ENCODE results near the gene TMEM184C.

Gene TMEM184C

GRCh38 chr4:147605499-147605898 lies 11.7 kb upstream of the TMEM184C start:
- no peak for DNase-seq

GRCh38 chr4:147607471-147607870 lies 9.7 kb upstream of the TMEM184C start:
- DNase-seq: no peak

- DNase-seq: no peak
Measured at GRCh38 chr4:147610686-147611085, 6.5 kb upstream of the TMEM184C start.

- DNase-seq: no peak
Measured at GRCh38 chr4:147616849-147617172, 386 bp upstream of the TMEM184C start.

- no peak for DNase-seq
Measured at GRCh38 chr4:147617841-147618691, 869 bp downstream of the TMEM184C start.

GRCh38 chr4:147620315-147620714 lies 3.1 kb downstream of the TMEM184C start:
- DNase-seq: no peak

GRCh38 chr4:147625733-147626132 lies 8.5 kb downstream of the TMEM184C start:
- DNase-seq: no peak

- no peak for DNase-seq
Measured at GRCh38 chr4:147626903-147627302, 9.7 kb downstream of the TMEM184C start.

GRCh38 chr4:147628415-147628814 lies 11.2 kb downstream of the TMEM184C start:
- no peak for DNase-seq

GRCh38 chr4:147629783-147630730 lies 12.9 kb downstream of the TMEM184C start:
- no peak for DNase-seq

- no peak for DNase-seq
Measured at GRCh38 chr4:147633113-147633512, 15.9 kb downstream of the TMEM184C start.

- DNase-seq: no peak
Measured at GRCh38 chr4:147633643-147634042, 16.4 kb downstream of the TMEM184C start.

GRCh38 chr4:147635348-147635747 lies 18.2 kb downstream of the TMEM184C start:
- no peak for DNase-seq

- no peak for DNase-seq
Measured at GRCh38 chr4:147638365-147638764, 21.2 kb downstream of the TMEM184C start.

GRCh38 chr4:147638942-147639341 lies 21.7 kb downstream of the TMEM184C start:
- no peak for DNase-seq

GRCh38 chr4:147639388-147639787 lies 22.2 kb downstream of the TMEM184C start:
- DNase-seq: no peak

GRCh38 chr4:147640331-147640730 lies 23.1 kb downstream of the TMEM184C start:
- no peak for DNase-seq

GRCh38 chr4:147643616-147644015 lies 26.4 kb downstream of the TMEM184C start:
- no peak for DNase-seq

GRCh38 chr4:147644471-147644870 lies 27.3 kb downstream of the TMEM184C start:
- no peak for DNase-seq

- no peak for DNase-seq
Measured at GRCh38 chr4:147645099-147645498, 27.9 kb downstream of the TMEM184C start.

- no peak for DNase-seq
Measured at GRCh38 chr4:147648656-147649055, 31.5 kb downstream of the TMEM184C start.

- DNase-seq: no peak
Measured at GRCh38 chr4:147651563-147651962, 34.4 kb downstream of the TMEM184C start.

- no peak for DNase-seq
Measured at GRCh38 chr4:147655639-147656038, 38.4 kb downstream of the TMEM184C start.

- no peak for DNase-seq
Measured at GRCh38 chr4:147658501-147658900, 41.3 kb downstream of the TMEM184C start.

All from DMS153 (cell line).